Measurements from ENCODE around the gene CGNL1.

The CGNL1 gene

DNA sequence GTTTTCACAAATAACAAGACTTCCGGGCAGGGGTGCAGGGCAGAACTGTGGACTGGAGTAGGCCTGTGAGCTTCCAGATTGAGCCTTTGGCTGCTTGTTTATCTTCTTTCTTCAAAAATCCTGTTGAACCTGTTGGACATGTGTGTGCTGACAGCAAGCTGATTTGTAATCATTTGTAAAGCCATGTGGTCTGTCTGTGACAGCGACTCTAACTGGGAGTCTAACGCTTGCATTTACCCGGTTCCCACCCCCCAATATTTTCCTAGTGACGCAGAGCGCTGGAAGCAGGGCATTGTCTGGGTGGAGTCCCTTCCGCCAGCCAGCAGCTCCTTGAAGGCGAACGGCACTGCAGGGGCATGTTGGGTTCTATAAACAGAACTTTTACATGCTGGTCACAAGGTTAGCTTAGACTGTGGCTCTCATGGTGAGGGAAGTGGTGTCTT is 129.7 kb downstream of the CGNL1 start:
- Histone ChIP-seq H3K79me2 (ENCODE audit: insufficient read depth, low read length) (no peaks in the 10 kb centered on the region), H3K4me2 (ENCODE audit: low read depth, low read length, poor library complexity, severe bottlenecking) (no peak overlapping the region), H3F3A (ENCODE audit: low read depth) (no peaks in the 10 kb centered on the region), H3K9me2 (replicated peaks; ENCODE audit: low read depth, low read length) (no peaks in the 10 kb centered on the region), H3K27me3 (ENCODE audit: insufficient read depth, low read length, poor library complexity, severe bottlenecking) (no peaks in the 10 kb centered on the region), H3K9ac (ENCODE audit: low read depth, low read length, poor library complexity, severe bottlenecking) (no peak overlapping the region), H3K36me3 (ENCODE audit: insufficient read depth, low read length) (no peaks in the 10 kb centered on the region), H4K20me1 (ENCODE audit: insufficient read depth, low read length, poor library complexity, severe bottlenecking) (no peaks in the 10 kb centered on the region), H2AFZ (ENCODE audit: low read length) (no peak overlapping the region), H3K4me1 (ENCODE audit: insufficient read depth, low read length, poor library complexity, severe bottlenecking) (no peaks in the 10 kb centered on the region), H3K9me3 (ENCODE audit: insufficient read depth, low read depth, low read length) (no peaks in the 10 kb centered on the region), H3K4me3 (ENCODE audit: low read length, poor library complexity, severe bottlenecking) (no peak overlapping the region)
- no peak for TF ChIP-seq EZH2phosphoT487 (IDR thresholded peaks at IDR 0.05; ENCODE audit: borderline replicate concordance)
- TF ChIP-seq, protein P1, sequence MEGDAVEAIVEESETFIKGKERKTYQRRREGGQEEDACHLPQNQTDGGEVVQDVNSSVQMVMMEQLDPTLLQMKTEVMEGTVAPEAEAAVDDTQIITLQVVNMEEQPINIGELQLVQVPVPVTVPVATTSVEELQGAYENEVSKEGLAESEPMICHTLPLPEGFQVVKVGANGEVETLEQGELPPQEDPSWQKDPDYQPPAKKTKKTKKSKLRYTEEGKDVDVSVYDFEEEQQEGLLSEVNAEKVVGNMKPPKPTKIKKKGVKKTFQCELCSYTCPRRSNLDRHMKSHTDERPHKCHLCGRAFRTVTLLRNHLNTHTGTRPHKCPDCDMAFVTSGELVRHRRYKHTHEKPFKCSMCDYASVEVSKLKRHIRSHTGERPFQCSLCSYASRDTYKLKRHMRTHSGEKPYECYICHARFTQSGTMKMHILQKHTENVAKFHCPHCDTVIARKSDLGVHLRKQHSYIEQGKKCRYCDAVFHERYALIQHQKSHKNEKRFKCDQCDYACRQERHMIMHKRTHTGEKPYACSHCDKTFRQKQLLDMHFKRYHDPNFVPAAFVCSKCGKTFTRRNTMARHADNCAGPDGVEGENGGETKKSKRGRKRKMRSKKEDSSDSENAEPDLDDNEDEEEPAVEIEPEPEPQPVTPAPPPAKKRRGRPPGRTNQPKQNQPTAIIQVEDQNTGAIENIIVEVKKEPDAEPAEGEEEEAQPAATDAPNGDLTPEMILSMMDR (conservative IDR thresholded peaks at IDR 0.05; ENCODE audit: low read length): no peak

DNA sequence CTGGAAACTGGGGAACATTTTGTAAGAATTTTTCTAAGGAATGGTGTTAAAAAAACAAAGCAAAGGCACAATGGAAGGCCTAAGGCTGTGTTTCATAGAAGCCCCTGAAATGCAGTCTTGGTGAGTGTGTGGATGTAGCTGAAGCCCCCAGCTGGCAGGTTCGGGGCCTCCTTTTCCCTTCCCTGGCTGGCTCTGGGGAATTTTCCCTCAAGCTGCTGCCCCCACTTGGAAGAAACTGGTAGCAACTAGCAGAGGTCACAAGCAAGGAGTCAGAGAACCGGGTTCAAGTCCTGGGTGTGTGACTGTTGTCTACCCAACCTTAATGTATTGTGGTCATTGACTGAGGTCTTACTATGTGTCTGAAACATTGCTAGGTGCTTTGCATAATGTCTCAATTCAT is 130.1 kb downstream of the CGNL1 start:
- TF ChIP-seq, protein P1 (conservative IDR thresholded peaks at IDR 0.05; ENCODE audit: low read length): peak; percentile 46
- no peak for TF ChIP-seq EZH2phosphoT487 (IDR thresholded peaks at IDR 0.05; ENCODE audit: borderline replicate concordance)

DNA sequence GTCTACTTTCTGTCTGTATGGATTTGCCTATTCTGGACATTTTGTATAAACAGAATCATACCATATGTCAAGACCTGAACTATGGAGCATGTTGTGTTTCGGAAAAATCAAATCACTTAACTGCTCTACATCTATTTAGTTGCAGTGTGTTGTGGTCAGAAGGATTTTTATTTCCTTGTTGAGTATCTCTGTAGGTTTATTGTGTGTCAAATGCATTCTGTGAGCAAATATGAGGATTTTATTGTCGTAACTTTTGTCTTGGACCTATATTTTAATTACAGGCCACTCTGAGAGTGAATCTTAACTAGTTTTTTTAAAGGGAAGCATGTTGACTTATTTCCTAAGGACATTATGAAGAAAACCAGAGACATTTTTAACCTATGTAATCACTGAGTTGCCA is 130.8 kb downstream of the CGNL1 start:
- Histone ChIP-seq H3K79me2 (ENCODE audit: insufficient read depth, low read length) (no peaks in the 10 kb centered on the region), H2AFZ (ENCODE audit: low read length) (no peak overlapping the region), H3K4me1 (ENCODE audit: insufficient read depth, low read length, poor library complexity, severe bottlenecking) (no peaks in the 10 kb centered on the region), H3K36me3 (ENCODE audit: insufficient read depth, low read length) (no peaks in the 10 kb centered on the region), H3F3A (ENCODE audit: low read depth) (no peaks in the 10 kb centered on the region), H3K9ac (ENCODE audit: low read depth, low read length, poor library complexity, severe bottlenecking) (no peak overlapping the region), H4K20me1 (ENCODE audit: insufficient read depth, low read length, poor library complexity, severe bottlenecking) (no peaks in the 10 kb centered on the region), H3K27me3 (ENCODE audit: insufficient read depth, low read length, poor library complexity, severe bottlenecking) (no peaks in the 10 kb centered on the region), H3K4me2 (ENCODE audit: low read depth, low read length, poor library complexity, severe bottlenecking) (no peak overlapping the region), H3K9me2 (replicated peaks; ENCODE audit: low read depth, low read length) (no peaks in the 10 kb centered on the region), H3K9me3 (ENCODE audit: insufficient read depth, low read depth, low read length) (no peaks in the 10 kb centered on the region), H3K4me3 (ENCODE audit: low read length, poor library complexity, severe bottlenecking) (no peak overlapping the region)
- TF ChIP-seq, protein P1 (conservative IDR thresholded peaks at IDR 0.05; ENCODE audit: low read length): no peak

More for the DNA sequence above, 130.1 kb downstream of the CGNL1 start:
- Histone ChIP-seq H3K9me3 (ENCODE audit: insufficient read depth, low read depth, low read length) (no peaks in the 10 kb centered on the region), H3K27me3 (ENCODE audit: insufficient read depth, low read length, poor library complexity, severe bottlenecking) (no peaks in the 10 kb centered on the region), H3K36me3 (ENCODE audit: insufficient read depth, low read length) (no peaks in the 10 kb centered on the region), H3K4me2 (ENCODE audit: low read depth, low read length, poor library complexity, severe bottlenecking) (no peak overlapping the region), H3K9ac (ENCODE audit: low read depth, low read length, poor library complexity, severe bottlenecking) (no peak overlapping the region), H3K79me2 (ENCODE audit: insufficient read depth, low read length) (no peaks in the 10 kb centered on the region), H3K4me1 (ENCODE audit: insufficient read depth, low read length, poor library complexity, severe bottlenecking) (no peaks in the 10 kb centered on the region), H3K9me2 (replicated peaks; ENCODE audit: low read depth, low read length) (no peaks in the 10 kb centered on the region), H3K4me3 (ENCODE audit: low read length, poor library complexity, severe bottlenecking) (no peak overlapping the region), H3F3A (ENCODE audit: low read depth) (no peaks in the 10 kb centered on the region), H2AFZ (ENCODE audit: low read length) (no peak overlapping the region), H4K20me1 (ENCODE audit: insufficient read depth, low read length, poor library complexity, severe bottlenecking) (no peaks in the 10 kb centered on the region)

Measured in Loucy (cell line).